Neural cell (in vitro differentiated cells): Measurements from ENCODE around the gene TIAM2. TPM values are rescaled to one million over a fixed set of nuclear protein-coding genes. Genes with fewer than 3 reads are reported as not detected.
"Not testable (repeated sequence)": the region's sequence is repeated elsewhere in the genome, so short reads cannot be mapped to it uniquely, and the experiment has no call there.

ENCODE experiments used
- H2AFZ ChIP-seq: fragments of 200-600, 300-800 bp; sonication (generic), shearing (Covaris generic); 2 replicates; pipeline ENCODE4 v1.6.0; 2014; ENCODE audit warnings: low read depth, mild to moderate bottlenecking, antibody characterized with exemption, low read length, moderate library complexity
- H3F3A ChIP-seq: fragments of 200-600 bp; shearing (Covaris generic); 2 replicates; pipeline ENCODE4 v1.6.1; 2016; ENCODE audit warnings: mild to moderate bottlenecking, moderate library complexity, mixed read lengths, antibody characterized with exemption, low read length; ENCODE audit not compliant: insufficient read depth, poor library complexity, severe bottlenecking
- H3K27ac ChIP-seq: fragments of 200-600, 300-800 bp; sonication (generic), shearing (Covaris generic); 2 replicates; pipeline ENCODE4 v1.5.1; 2014; ENCODE audit warnings: mild to moderate bottlenecking, low read length, moderate library complexity
- H3K27me3 ChIP-seq: fragments of 300-800, 200-600 bp; sonication (generic), shearing (Covaris generic); 2 replicates; pipeline ENCODE4 v1.6.0; 2014; ENCODE audit warnings: mild to moderate bottlenecking, low read depth, low read length, moderate library complexity; ENCODE audit not compliant: insufficient read depth
- H3K36me3 ChIP-seq: fragments of 300-800, 200-600 bp; sonication (generic), shearing (Covaris generic); 2 replicates; pipeline ENCODE4 v1.5.1; 2014; ENCODE audit warnings: mild to moderate bottlenecking, antibody characterized with exemption, low read length, moderate library complexity; ENCODE audit not compliant: insufficient read depth
- H3K4me2 ChIP-seq: fragments of 300-800, 200-600 bp; sonication (generic), shearing (Covaris generic); 2 replicates; pipeline ENCODE4 v1.6.0; 2014; ENCODE audit warnings: mild to moderate bottlenecking, low read length
- H3K4me3 ChIP-seq: fragments of 300-800, 200-600 bp; sonication (generic), shearing (Covaris generic); 2 replicates; pipeline ENCODE4 v1.5.1; 2014; ENCODE audit warnings: mild to moderate bottlenecking, low read length, moderate library complexity
- H3K79me2 ChIP-seq: fragments of 200-600 bp; shearing (Covaris generic); replicated peaks from 2 replicates; pipeline ENCODE4 v1.6.0; 2014; ENCODE audit warnings: mild to moderate bottlenecking, low read length, moderate library complexity; ENCODE audit not compliant: insufficient read depth
- H3K9ac ChIP-seq: fragments of 300-800, 200-600 bp; sonication (generic), shearing (Covaris generic); 2 replicates; pipeline ENCODE4 v1.6.1; 2016; ENCODE audit warnings: mild to moderate bottlenecking, low read length, mixed read lengths
- H3K9me2 ChIP-seq: fragments of 200-600 bp; shearing (Covaris generic); 2 replicates; pipeline ENCODE4 v1.6.1; 2016; ENCODE audit warnings: mild to moderate bottlenecking, low read length, mixed read lengths; ENCODE audit not compliant: insufficient read depth
- H3K9me3 ChIP-seq: fragments of 200-600, 300-800 bp; sonication (generic), shearing (Covaris generic); 2 replicates; pipeline ENCODE4 v1.6.1; 2016; ENCODE audit warnings: mild to moderate bottlenecking, mixed run types, low read length, moderate library complexity, mixed read lengths
- H4K20me1 ChIP-seq: fragments of 200-600 bp; shearing (Covaris generic); 2 replicates; pipeline ENCODE4 v1.6.1; 2016; ENCODE audit warnings: mild to moderate bottlenecking, mixed run types; ENCODE audit not compliant: insufficient read depth
- EP300 ChIP-seq: fragments of 450-650 bp; conservative IDR thresholded peaks from 2 replicates; pipeline ENCODE4 v1.6.1; 2014; ENCODE audit warnings: antibody characterized with exemption, mild to moderate bottlenecking, moderate library complexity; ENCODE audit not compliant: poor library complexity, severe bottlenecking
- EZH2 ChIP-seq: fragments of 200-600, 300-800 bp; shearing (Covaris generic), sonication (generic); IDR thresholded peaks from 2 replicates; pipeline ENCODE4 v1.6.1; 2014; ENCODE audit warnings: antibody characterized with exemption, low read length, borderline replicate concordance, mild to moderate bottlenecking; ENCODE audit not compliant: insufficient read depth, poor library complexity, severe bottlenecking
- MXI1 ChIP-seq: fragments of 450-650 bp; conservative IDR thresholded peaks from 2 replicates; pipeline ENCODE4 v1.6.1; 2014; ENCODE audit warnings: antibody characterized with exemption, mild to moderate bottlenecking; ENCODE audit not compliant: poor library complexity, severe bottlenecking
- POLR2AphosphoS5 ChIP-seq: IDR thresholded peaks from 2 replicates; pipeline ENCODE4 v1.6.1; 2012
- RAD21 ChIP-seq: fragments of 450-650 bp; conservative IDR thresholded peaks from 2 replicates; pipeline ENCODE4 v1.6.1; 2014; ENCODE audit warnings: antibody characterized with exemption, mild to moderate bottlenecking, moderate library complexity
- SMC3 ChIP-seq: fragments of 450-650 bp; conservative IDR thresholded peaks from 2 replicates; pipeline ENCODE4 v1.6.1; 2014; ENCODE audit warnings: antibody characterized with exemption, mild to moderate bottlenecking, moderate library complexity; ENCODE audit not compliant: poor library complexity
- TAF1 ChIP-seq: IDR thresholded peaks from 2 replicates; pipeline ENCODE4 v1.6.1; 2012; ENCODE audit warnings: low read depth
- polyA plus RNA-seq: library from polyadenylated mRNA; depleted of rRNA; stranded (reverse); fragments of >200 nt; gene quantifications from 2 replicates; pipeline ENCODE4 v1.2.3, GENCODE V29; 2014
- TF ChIP-seq, protein P1 (sequence below): IDR thresholded peaks from 2 replicates; pipeline ENCODE4 v1.6.1; 2012; ENCODE audit warnings: borderline replicate concordance
- TF ChIP-seq, protein P2 (sequence below): fragments of 450-650 bp; IDR thresholded peaks from 2 replicates; pipeline ENCODE4 v1.5.1; 2014; ENCODE audit warnings: antibody characterized with exemption, mild to moderate bottlenecking, moderate library complexity; ENCODE audit not compliant: poor library complexity, severe bottlenecking

The TIAM2 gene
- polyA plus RNA-seq, 1 donor from 2014 or later: 73.3 TPM

DNA sequence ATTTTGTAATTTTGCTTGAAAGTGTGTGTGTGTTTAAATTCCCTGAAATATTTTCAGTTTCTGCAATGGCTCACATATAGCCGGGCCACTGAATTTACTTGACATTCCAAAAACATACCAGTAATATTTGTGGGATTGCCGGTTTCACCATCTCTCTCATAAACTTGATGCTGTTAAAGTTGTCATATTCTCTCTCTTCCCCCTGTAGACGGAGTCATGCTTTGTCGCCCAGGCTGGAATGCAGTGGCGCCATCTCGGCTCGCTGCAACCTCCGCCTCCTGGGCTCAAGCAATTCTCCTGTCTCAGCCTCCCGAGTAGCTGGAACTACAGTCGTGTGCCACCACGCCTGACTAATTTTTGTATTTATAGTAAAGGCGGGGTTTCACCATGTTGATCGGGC lies 122.1 kb downstream of the TIAM2 start:
- Histone ChIP-seq H3K4me3 (no peak overlapping the region), H2AFZ (no peak overlapping the region), H3K79me2 (no peaks in the 10 kb centered on the region), H3K36me3 (no peaks in the 10 kb centered on the region), H3K9ac (no peak overlapping the region), H3K9me2 (no peaks in the 10 kb centered on the region), H3K27ac (no peak overlapping the region), H3K9me3 (no peaks in the 10 kb centered on the region), H4K20me1 (no peaks in the 10 kb centered on the region), H3K27me3 (no peaks in the 10 kb centered on the region), H3K4me2 (no peak overlapping the region), H3F3A (no peaks in the 10 kb centered on the region)
- TF ChIP-seq, protein P1, sequence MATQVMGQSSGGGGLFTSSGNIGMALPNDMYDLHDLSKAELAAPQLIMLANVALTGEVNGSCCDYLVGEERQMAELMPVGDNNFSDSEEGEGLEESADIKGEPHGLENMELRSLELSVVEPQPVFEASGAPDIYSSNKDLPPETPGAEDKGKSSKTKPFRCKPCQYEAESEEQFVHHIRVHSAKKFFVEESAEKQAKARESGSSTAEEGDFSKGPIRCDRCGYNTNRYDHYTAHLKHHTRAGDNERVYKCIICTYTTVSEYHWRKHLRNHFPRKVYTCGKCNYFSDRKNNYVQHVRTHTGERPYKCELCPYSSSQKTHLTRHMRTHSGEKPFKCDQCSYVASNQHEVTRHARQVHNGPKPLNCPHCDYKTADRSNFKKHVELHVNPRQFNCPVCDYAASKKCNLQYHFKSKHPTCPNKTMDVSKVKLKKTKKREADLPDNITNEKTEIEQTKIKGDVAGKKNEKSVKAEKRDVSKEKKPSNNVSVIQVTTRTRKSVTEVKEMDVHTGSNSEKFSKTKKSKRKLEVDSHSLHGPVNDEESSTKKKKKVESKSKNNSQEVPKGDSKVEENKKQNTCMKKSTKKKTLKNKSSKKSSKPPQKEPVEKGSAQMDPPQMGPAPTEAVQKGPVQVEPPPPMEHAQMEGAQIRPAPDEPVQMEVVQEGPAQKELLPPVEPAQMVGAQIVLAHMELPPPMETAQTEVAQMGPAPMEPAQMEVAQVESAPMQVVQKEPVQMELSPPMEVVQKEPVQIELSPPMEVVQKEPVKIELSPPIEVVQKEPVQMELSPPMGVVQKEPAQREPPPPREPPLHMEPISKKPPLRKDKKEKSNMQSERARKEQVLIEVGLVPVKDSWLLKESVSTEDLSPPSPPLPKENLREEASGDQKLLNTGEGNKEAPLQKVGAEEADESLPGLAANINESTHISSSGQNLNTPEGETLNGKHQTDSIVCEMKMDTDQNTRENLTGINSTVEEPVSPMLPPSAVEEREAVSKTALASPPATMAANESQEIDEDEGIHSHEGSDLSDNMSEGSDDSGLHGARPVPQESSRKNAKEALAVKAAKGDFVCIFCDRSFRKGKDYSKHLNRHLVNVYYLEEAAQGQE: no peak
- TF ChIP-seq POLR2AphosphoS5: no peak
- TF ChIP-seq RAD21: no peak
- TF ChIP-seq SMC3: no peak
- no peak for TF ChIP-seq MXI1
- no peak for TF ChIP-seq TAF1
- no peak for TF ChIP-seq EZH2
- no peak for TF ChIP-seq EP300
- TF ChIP-seq, protein P2, sequence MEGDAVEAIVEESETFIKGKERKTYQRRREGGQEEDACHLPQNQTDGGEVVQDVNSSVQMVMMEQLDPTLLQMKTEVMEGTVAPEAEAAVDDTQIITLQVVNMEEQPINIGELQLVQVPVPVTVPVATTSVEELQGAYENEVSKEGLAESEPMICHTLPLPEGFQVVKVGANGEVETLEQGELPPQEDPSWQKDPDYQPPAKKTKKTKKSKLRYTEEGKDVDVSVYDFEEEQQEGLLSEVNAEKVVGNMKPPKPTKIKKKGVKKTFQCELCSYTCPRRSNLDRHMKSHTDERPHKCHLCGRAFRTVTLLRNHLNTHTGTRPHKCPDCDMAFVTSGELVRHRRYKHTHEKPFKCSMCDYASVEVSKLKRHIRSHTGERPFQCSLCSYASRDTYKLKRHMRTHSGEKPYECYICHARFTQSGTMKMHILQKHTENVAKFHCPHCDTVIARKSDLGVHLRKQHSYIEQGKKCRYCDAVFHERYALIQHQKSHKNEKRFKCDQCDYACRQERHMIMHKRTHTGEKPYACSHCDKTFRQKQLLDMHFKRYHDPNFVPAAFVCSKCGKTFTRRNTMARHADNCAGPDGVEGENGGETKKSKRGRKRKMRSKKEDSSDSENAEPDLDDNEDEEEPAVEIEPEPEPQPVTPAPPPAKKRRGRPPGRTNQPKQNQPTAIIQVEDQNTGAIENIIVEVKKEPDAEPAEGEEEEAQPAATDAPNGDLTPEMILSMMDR: no peak

DNA sequence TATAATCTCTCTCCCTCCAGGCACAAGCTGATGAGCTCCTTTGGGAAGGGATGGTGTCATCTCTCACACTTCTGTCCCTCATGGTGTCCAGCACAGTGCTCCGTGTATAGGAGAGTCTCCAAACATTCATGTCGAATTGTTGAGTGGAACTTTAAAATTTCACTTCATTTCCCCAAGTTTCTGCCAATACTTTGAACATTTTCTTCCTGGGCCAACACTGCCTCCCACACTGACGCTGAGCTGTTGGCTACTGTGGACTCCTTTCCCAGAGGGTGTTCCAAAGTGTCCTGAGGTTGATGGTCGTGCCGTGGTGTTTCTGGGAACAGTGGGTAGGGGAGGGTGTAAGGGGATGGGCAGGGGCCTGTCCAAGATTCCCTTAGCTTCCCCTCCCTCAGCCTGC lies 122.7 kb downstream of the TIAM2 start:
- Histone ChIP-seq H3K9me2 (no peaks in the 10 kb centered on the region), H3K9ac (no peak overlapping the region), H3K27me3 (no peaks in the 10 kb centered on the region), H2AFZ (no peak overlapping the region), H3K9me3 (no peaks in the 10 kb centered on the region), H3K4me2 (no peak overlapping the region), H3K27ac (no peak overlapping the region), H3K36me3 (no peaks in the 10 kb centered on the region), H4K20me1 (no peaks in the 10 kb centered on the region), H3K79me2 (no peaks in the 10 kb centered on the region), H3K4me3 (no peak overlapping the region), H3F3A (no peaks in the 10 kb centered on the region)
- TF ChIP-seq, protein P2: no peak

DNA sequence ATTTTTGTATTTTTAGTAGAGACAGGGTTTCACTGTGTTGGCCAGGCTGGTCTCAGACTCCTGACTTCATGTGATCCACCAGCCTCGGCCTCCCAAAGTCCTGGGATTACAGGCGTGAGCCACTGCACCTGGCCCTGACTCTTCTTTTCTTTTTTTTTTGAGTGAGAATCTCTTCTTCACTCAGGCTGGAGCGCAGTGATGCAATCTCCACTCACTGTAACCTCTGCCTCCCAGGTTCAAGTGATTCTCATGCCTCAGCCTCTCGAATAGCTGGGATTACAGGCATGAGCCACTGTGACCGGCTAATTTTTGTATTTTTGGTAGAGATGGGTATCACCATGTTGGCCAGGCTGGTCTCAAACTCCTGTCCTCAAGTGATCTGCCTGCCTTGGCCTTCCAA lies 124.1 kb downstream of the TIAM2 start:
- not testable (repeated sequence) for H3K9me3 ChIP-seq, H3K27ac ChIP-seq, H3K4me2 ChIP-seq

More for the DNA sequence above, 124.1 kb downstream of the TIAM2 start:
- not testable (repeated sequence) for H3K36me3 ChIP-seq, H3F3A ChIP-seq, H3K9me2 ChIP-seq, H4K20me1 ChIP-seq, H3K79me2 ChIP-seq, H2AFZ ChIP-seq, H3K4me3 ChIP-seq, H3K9ac ChIP-seq, H3K27me3 ChIP-seq
